Lung (tissue), 12 donors: ENCODE measurements around the gene FAM83C. TPM values are rescaled to one million over a fixed set of nuclear protein-coding genes. Genes with fewer than 3 reads are reported as not detected.

ENCODE experiments used
- ATAC-seq: fragments of 200-7000 bp; cut with Tn5 transposase; one replicate; pipeline ENCODE4 v1.9.1; 2020; ENCODE audit warnings: moderate number of reproducible peaks; ENCODE audit not compliant: insufficient read depth, low FRiP score
- DNase-seq, 3 donors: peaks; one replicate each; pipeline ENCODE4 v3.0.0-alpha.2; 2013 to 2017
- H3K27ac ChIP-seq, 2 donors: one replicate each; pipeline ENCODE4 v1.5.1; 2013; ENCODE audit warnings: mild to moderate bottlenecking in 2 of 2, moderate library complexity in 2 of 2, control low read depth in 1 of 2, inconsistent platforms in 1 of 2, low read depth in 1 of 2, low read length in 1 of 2
- H3K27me3 ChIP-seq, 3 donors: one replicate each; pipeline ENCODE4 v1.5.1; 2013; ENCODE audit warnings: low read length in 2 of 3; ENCODE audit not compliant: control insufficient read depth in 3 of 3, insufficient read depth in 3 of 3
- H3K36me3 ChIP-seq, 4 donors: one replicate each; pipeline ENCODE4 v1.5.1; 2013; ENCODE audit warnings: low read length in 4 of 4, mild to moderate bottlenecking in 1 of 4, moderate library complexity in 1 of 4; ENCODE audit not compliant: control insufficient read depth in 4 of 4, insufficient read depth in 4 of 4
- H3K4me1 ChIP-seq, 5 donors: one replicate each; pipeline ENCODE4 v1.5.1; 2013; ENCODE audit warnings: low read length in 5 of 5, mild to moderate bottlenecking in 2 of 5, moderate library complexity in 1 of 5; ENCODE audit not compliant: control insufficient read depth in 5 of 5, insufficient read depth in 5 of 5
- H3K4me3 ChIP-seq: one replicate; pipeline ENCODE4 v1.5.1; 2013; ENCODE audit warnings: mild to moderate bottlenecking, control low read depth, moderate library complexity
- H3K9ac ChIP-seq, 2 donors: one replicate each; pipeline ENCODE4 v1.5.1; 2013; ENCODE audit warnings: low read length in 2 of 2, control low read depth in 1 of 2; ENCODE audit not compliant: insufficient read depth in 1 of 2
- H3K9me3 ChIP-seq, 4 donors: one replicate each; pipeline ENCODE4 v1.5.1; 2013; ENCODE audit warnings: low read length in 3 of 4, mild to moderate bottlenecking in 1 of 4, moderate library complexity in 1 of 4; ENCODE audit not compliant: control insufficient read depth in 4 of 4, insufficient read depth in 3 of 4
- WGBS, 2 donors: extraction: QIAGEN DNeasy Blood & Tissue Kit; methylation state at CpG; one replicate each; pipeline ENCODE4 v1.1.7; 2013; 5-methylcytosine and 5-hydroxymethylcytosine counted together
- polyA plus RNA-seq, 2 donors: library from polyadenylated mRNA; stranded (reverse); fragments of 200-250 nt; gene quantifications; one replicate each; pipeline ENCODE4 v1.2.1, GENCODE V29; 2013
- total RNA-seq, 2 donors: library from RNA; depleted of rRNA in 1 of 2; stranded (reverse); fragments of >200 nt in 1 of 2; gene quantifications; one replicate each; pipeline ENCODE4 v1.2.1, GENCODE V29; 2014 to 2021
- TF ChIP-seq, protein P1 (sequence below): IDR thresholded peaks from 2 replicates; pipeline ENCODE4 v1.5.1; 2012; ENCODE audit warnings: mild to moderate bottlenecking; ENCODE audit errors: control extremely low read depth, extremely low read depth
- donor health status: control.
- donor health status: control.
- donor health status: Bipolar disorder and iron deficiency.
- donor health status: healthy.
- donor health status: DM: yes; HTN: yes; CAD: no.

FAM83C gene
- total and polyA plus RNA-seq, 4 donors: not detected

DNA sequence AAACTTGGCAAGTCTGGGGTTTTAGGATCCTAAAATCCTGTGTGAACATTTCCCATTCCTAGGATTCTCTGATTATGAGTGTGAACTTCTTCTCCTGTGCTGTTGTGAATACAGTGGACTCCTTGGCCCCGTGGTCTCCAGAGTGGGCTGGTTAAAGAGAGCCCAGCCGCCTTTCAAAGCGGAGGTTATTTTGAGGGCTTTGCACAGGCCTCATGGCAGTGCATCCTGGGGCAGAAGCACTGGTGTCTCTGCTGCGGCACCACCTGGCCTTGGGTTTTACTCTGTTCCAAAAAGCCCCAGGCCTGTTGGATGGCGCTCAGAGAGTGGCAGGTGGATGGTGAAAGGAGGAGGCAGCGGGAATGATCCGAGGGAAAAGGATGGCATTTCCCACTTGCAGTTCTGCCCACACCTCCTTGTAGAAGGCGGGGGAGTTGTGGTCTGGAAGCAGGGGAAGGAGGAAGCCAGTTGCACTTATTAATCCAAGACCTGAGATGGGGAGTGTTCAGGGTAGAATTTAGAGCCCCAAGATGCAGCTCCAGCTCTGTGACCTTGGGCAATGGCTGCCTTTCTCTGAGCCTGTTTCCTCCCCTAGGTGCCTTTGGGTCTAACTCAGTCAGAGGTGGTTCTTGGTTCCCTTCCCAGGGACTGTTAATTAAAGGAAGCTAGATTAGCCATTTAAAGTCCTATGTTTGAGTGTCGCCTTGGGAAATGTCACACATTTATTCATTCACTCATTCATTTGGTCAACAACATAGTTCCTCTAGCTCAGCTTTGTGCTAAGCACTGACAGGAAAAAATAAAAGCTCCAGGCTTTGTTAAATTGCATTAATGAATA is 43.4 kb downstream of the FAM83C start:
- H3K27me3 ChIP-seq: no peaks in the 10 kb centered on the region
- 83 to 87% methylated on average over 9 of the region's 9 CpGs for WGBS, 2 donors
- peaks cover 0 to 2% (median 0%) of the 10 kb centered on the region in 5 donors for H3K4me1 ChIP-seq
- no peak overlapping the region for H3K27ac ChIP-seq
- no peaks in the 10 kb centered on the region for H3K36me3 ChIP-seq
- no peak overlapping the region for H3K4me3 ChIP-seq
- DNase-seq (no peak), ATAC-seq (no peak)
- H3K9me3 ChIP-seq: no peaks in the 10 kb centered on the region
- TF ChIP-seq, protein P1, sequence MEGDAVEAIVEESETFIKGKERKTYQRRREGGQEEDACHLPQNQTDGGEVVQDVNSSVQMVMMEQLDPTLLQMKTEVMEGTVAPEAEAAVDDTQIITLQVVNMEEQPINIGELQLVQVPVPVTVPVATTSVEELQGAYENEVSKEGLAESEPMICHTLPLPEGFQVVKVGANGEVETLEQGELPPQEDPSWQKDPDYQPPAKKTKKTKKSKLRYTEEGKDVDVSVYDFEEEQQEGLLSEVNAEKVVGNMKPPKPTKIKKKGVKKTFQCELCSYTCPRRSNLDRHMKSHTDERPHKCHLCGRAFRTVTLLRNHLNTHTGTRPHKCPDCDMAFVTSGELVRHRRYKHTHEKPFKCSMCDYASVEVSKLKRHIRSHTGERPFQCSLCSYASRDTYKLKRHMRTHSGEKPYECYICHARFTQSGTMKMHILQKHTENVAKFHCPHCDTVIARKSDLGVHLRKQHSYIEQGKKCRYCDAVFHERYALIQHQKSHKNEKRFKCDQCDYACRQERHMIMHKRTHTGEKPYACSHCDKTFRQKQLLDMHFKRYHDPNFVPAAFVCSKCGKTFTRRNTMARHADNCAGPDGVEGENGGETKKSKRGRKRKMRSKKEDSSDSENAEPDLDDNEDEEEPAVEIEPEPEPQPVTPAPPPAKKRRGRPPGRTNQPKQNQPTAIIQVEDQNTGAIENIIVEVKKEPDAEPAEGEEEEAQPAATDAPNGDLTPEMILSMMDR: no peak
- peak overlapping the region in 1 of 2 donors; percentile 5 for H3K9ac ChIP-seq

DNA sequence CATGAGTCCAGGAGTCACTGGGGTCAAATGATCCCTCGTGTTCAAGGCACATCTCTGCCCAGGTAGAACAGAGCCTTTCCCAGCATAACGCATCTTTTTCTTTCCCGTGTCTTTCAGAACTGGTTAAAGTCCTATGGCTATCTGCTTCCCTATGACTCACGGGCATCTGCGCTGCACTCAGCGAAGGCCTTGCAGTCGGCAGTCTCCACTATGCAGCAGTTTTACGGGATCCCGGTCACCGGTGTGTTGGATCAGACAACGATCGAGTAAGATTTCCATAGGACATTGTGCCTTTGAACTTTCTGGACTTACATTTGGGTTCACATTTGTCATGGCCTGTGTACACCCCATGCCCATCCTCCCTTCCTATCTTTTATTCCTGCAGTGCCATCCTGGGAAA is 45.5 kb downstream of the FAM83C start:
- H3K9ac ChIP-seq: no peak overlapping the region
- H3K27ac ChIP-seq: no peak overlapping the region
- H3K9me3 ChIP-seq: no peaks in the 10 kb centered on the region
- TF ChIP-seq, protein P1: no peak
- no peaks in the 10 kb centered on the region for H3K27me3 ChIP-seq
- WGBS, 2 donors: 93 to 95% methylated on average over 12 of the region's 12 CpGs
- H3K4me3 ChIP-seq: no peak overlapping the region
- no peaks in the 10 kb centered on the region for H3K36me3 ChIP-seq
- H3K4me1 ChIP-seq: peaks cover 0 to 2% (median 0%) of the 10 kb centered on the region in 5 donors
- DNase-seq: no peak
- ATAC-seq: no peak

DNA sequence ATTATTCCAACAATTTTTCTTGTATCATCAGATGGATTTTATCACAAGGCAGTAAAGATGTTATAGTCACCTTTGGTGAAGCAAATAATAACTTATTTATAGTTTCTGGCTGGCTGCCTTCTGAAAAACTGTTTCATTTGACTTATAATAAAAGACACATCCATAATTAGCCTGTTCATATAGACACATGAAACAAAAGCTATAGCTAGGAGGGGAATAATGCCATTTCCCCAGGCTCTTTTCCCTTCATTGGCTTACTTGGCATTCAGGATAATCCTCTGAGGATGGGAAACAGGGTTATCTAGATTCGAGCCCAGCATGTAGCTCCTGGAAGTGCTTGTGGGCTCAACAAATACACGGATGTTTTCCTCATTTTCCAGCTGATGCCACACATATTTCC is 48.2 kb downstream of the FAM83C start:
- Histone ChIP-seq H3K27me3 (no peaks in the 10 kb centered on the region), H3K9me3 (no peaks in the 10 kb centered on the region), H3K4me1 (peaks cover 0 to 2% (median 0%) of the 10 kb centered on the region in 5 donors), H3K27ac (no peak overlapping the region), H3K4me3 (no peak overlapping the region), H3K36me3 (no peaks in the 10 kb centered on the region), H3K9ac (no peak overlapping the region)
- ATAC-seq: no peak
- no peak for DNase-seq
- TF ChIP-seq, protein P1: no peak
- WGBS, 2 donors: 72 to 80% methylated on average over 2 of the region's 2 CpGs
